ENCODE data around the gene PP2D1.
A peak's percentile ranks its signal among the peaks of the same experiment; 100 is the strongest.

PP2D1 gene

DNA sequence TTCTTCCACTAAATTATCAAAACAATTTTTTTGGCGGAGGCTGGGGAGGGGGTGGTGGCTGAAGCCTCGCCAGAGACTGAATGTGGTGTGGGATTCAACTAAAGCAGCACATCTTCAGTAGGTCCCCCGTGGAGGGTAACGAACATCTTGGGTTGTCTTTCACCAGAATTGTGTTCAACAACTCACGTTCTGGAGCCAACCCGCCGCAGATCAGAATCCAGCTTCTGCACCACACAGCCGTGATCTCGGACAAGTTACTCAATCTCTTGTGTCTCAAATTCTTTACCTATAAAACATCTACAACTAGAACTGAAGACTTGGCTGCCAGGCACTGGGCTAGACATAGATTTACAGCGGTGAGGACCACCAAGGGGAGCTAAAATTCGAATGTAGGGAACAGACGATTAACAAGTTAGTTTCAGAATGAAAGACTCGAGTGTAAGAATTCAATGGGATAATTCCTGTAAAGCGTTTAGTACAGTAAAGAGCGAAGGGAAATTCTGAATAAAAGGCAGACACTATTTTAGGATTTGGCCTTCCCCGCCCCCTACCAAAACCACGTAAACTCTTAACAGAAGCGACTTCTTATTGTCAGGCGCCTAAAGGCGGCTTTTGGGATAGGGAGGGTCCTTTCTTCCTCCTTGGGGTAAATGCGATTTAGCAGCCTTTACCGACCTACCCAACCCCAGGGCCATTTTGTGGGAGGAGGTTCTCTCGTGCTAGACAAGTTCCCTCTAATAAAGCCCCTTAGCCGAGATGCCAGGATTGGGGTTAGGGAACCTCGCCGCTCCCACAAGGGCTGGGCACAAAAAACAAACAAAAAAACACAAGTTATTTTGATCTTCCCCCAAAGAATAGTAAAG, 65.9 kb downstream of the PP2D1 start:
- peak overlapping the region; percentile 82 for H3K4me3 ChIP-seq (ENCODE audit: insufficient read depth, low read length, poor library complexity, severe bottlenecking)
- H3K9me2 ChIP-seq (replicated peaks; ENCODE audit: insufficient read depth, low read length): no peaks in the 10 kb centered on the region
- H3K4me2 ChIP-seq (ENCODE audit: low read depth, low read length, poor library complexity, severe bottlenecking): peak overlapping the region; percentile 90
- H3K9me3 ChIP-seq (ENCODE audit: insufficient read depth, low read length): no peaks in the 10 kb centered on the region
- peaks cover 9% of the 10 kb centered on the region for H4K20me1 ChIP-seq (ENCODE audit: low read depth, low read length)
- TF ChIP-seq CTCF (IDR thresholded peaks at IDR 0.05; ENCODE audit: insufficient read depth, low read length, poor library complexity, severe bottlenecking) (no peak), EZH2phosphoT487 (conservative IDR thresholded peaks at IDR 0.05; ENCODE audit: low read length) (no peak)
- H3K36me3 ChIP-seq (ENCODE audit: low read length): peaks cover 2% of the 10 kb centered on the region; the same call in 1 of the 2 replicates
- H3K27me3 ChIP-seq (ENCODE audit: low read length): no peaks in the 10 kb centered on the region
- H2AFZ ChIP-seq (ENCODE audit: low read depth, low read length, severe bottlenecking): peak overlapping the region; percentile 92
- peaks cover 44% of the 10 kb centered on the region for H3K79me2 ChIP-seq (ENCODE audit: insufficient read depth, low read length)
- peak overlapping the region; percentile 67 for H3K9ac ChIP-seq (ENCODE audit: low read length)
- H3K27ac ChIP-seq (ENCODE audit: low read depth, low read length): peak overlapping the region; percentile 70
- H3F3A ChIP-seq (ENCODE audit: insufficient read depth): peaks cover 28% of the 10 kb centered on the region

DNA sequence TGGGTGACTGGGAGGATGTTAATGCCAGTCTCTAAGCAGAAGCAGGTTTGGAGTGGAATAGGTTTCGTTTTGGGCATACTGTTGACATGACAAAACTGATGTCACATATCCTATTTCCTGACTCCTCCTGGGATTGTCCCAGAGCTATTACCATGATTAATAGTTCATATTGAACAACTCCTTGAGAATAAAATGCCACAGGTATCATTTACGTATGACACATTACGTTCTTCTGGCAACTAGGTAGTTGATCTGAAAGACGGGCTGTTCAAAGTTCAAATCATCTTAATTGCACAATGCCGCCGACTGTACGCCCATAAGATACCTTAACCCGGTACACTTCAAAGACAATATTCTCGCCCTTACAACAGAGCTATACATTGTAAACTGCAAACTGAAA, 66.5 kb downstream of the PP2D1 start:
- H3K79me2 ChIP-seq (ENCODE audit: insufficient read depth, low read length): peaks cover 37% of the 10 kb centered on the region
- H3K36me3 ChIP-seq (ENCODE audit: low read length): no peaks in the 10 kb centered on the region
- no peak for TF ChIP-seq CTCF (IDR thresholded peaks at IDR 0.05; ENCODE audit: insufficient read depth, low read length, poor library complexity, severe bottlenecking)
- no peak for TF ChIP-seq EZH2phosphoT487 (conservative IDR thresholded peaks at IDR 0.05; ENCODE audit: low read length)
- H3F3A ChIP-seq (ENCODE audit: insufficient read depth): peaks cover 28% of the 10 kb centered on the region
- H3K4me2 ChIP-seq (ENCODE audit: low read depth, low read length, poor library complexity, severe bottlenecking): no peak overlapping the region
- no peak overlapping the region for H3K9ac ChIP-seq (ENCODE audit: low read length)
- peaks cover 9% of the 10 kb centered on the region for H4K20me1 ChIP-seq (ENCODE audit: low read depth, low read length)
- no peak overlapping the region for H3K4me3 ChIP-seq (ENCODE audit: insufficient read depth, low read length, poor library complexity, severe bottlenecking)
- no peaks in the 10 kb centered on the region for H3K9me2 ChIP-seq (replicated peaks; ENCODE audit: insufficient read depth, low read length)
- no peaks in the 10 kb centered on the region for H3K9me3 ChIP-seq (ENCODE audit: insufficient read depth, low read length)
- H3K27me3 ChIP-seq (ENCODE audit: low read length): no peaks in the 10 kb centered on the region
- no peak overlapping the region for H3K27ac ChIP-seq (ENCODE audit: low read depth, low read length)
- no peak overlapping the region for H2AFZ ChIP-seq (ENCODE audit: low read depth, low read length, severe bottlenecking)

- Histone ChIP-seq H2AFZ (ENCODE audit: low read depth, low read length, severe bottlenecking) (no peak overlapping the region), H3F3A (ENCODE audit: insufficient read depth) (peaks cover 6% of the 10 kb centered on the region), H3K27me3 (ENCODE audit: low read length) (no peaks in the 10 kb centered on the region), H3K27ac (ENCODE audit: low read depth, low read length) (no peak overlapping the region), H3K4me2 (ENCODE audit: low read depth, low read length, poor library complexity, severe bottlenecking) (no peak overlapping the region), H4K20me1 (ENCODE audit: low read depth, low read length) (no peaks in the 10 kb centered on the region), H3K9me2 (replicated peaks; ENCODE audit: insufficient read depth, low read length) (no peaks in the 10 kb centered on the region), H3K79me2 (ENCODE audit: insufficient read depth, low read length) (no peaks in the 10 kb centered on the region), H3K36me3 (ENCODE audit: low read length) (no peaks in the 10 kb centered on the region), H3K9me3 (ENCODE audit: insufficient read depth, low read length) (no peaks in the 10 kb centered on the region), H3K4me3 (ENCODE audit: insufficient read depth, low read length, poor library complexity, severe bottlenecking) (no peak overlapping the region), H3K9ac (ENCODE audit: low read length) (no peak overlapping the region)
- no peak for TF ChIP-seq CTCF (IDR thresholded peaks at IDR 0.05; ENCODE audit: insufficient read depth, low read length, poor library complexity, severe bottlenecking)
- no peak for TF ChIP-seq EZH2phosphoT487 (conservative IDR thresholded peaks at IDR 0.05; ENCODE audit: low read length)
Observed at GRCh38 chr3:19940643-19941042, 71.4 kb downstream of the PP2D1 start.
